Measurements from ENCODE around the gene OPHN1. TPM values are rescaled to one million over a fixed set of nuclear protein-coding genes. Genes with fewer than 3 reads are reported as not detected.
"Not testable (repeated sequence)": the region's sequence is repeated elsewhere in the genome, so short reads cannot be mapped to it uniquely, and the experiment has no call there.

Gene OPHN1
- total RNA-seq, 1 donor from 2014 or later: 10.7 TPM

GRCh38 chrX:68403038-68403437 is 30.3 kb downstream of the OPHN1 start:
- H3K4me3 ChIP-seq: no peak overlapping the region
- ATAC-seq (no peak), DNase-seq (no peak)
- no peaks in the 10 kb centered on the region for H3K27me3 ChIP-seq (ENCODE audit: low read depth)
- TF ChIP-seq CTCF (IDR thresholded peaks at IDR 0.05): no peak
- H3K9me3 ChIP-seq: no peaks in the 10 kb centered on the region
- intact Hi-C loops (cut with DNase I): no loop called here
- no peaks in the 10 kb centered on the region for H3K36me3 ChIP-seq
- no peak overlapping the region for H3K27ac ChIP-seq
- no peaks in the 10 kb centered on the region for H3K4me1 ChIP-seq

- intact Hi-C loops (cut with DNase I): no loop called here
- ATAC-seq (no peak), DNase-seq (no peak)
- no peaks in the 10 kb centered on the region for H3K36me3 ChIP-seq
- H3K4me1 ChIP-seq: no peaks in the 10 kb centered on the region
- H3K27me3 ChIP-seq (ENCODE audit: low read depth): no peaks in the 10 kb centered on the region
- no peak for TF ChIP-seq CTCF (IDR thresholded peaks at IDR 0.05)
- no peak overlapping the region for H3K4me3 ChIP-seq
- H3K27ac ChIP-seq: no peak overlapping the region
- no peaks in the 10 kb centered on the region for H3K9me3 ChIP-seq
Observed at GRCh38 chrX:68402094-68402493, 31.2 kb downstream of the OPHN1 start.

- no peak for TF ChIP-seq CTCF (IDR thresholded peaks at IDR 0.05)
- Histone ChIP-seq H3K9me3 (no peaks in the 10 kb centered on the region), H3K27ac (no peak overlapping the region), H3K27me3 (ENCODE audit: low read depth) (no peaks in the 10 kb centered on the region), H3K4me3 (no peak overlapping the region), H3K4me1 (no peaks in the 10 kb centered on the region), H3K36me3 (no peaks in the 10 kb centered on the region)
- intact Hi-C loops (cut with DNase I): no loop called here
- no peak for ATAC-seq
- DNase-seq: no peak
Observed at GRCh38 chrX:68398291-68398690, 35.0 kb downstream of the OPHN1 start.

- H3K27ac ChIP-seq: no peak overlapping the region
- no peak for DNase-seq
- no peaks in the 10 kb centered on the region for H3K4me1 ChIP-seq
- H3K27me3 ChIP-seq (ENCODE audit: low read depth): no peaks in the 10 kb centered on the region
- intact Hi-C loops (cut with DNase I): no loop called here
- no peak overlapping the region for H3K4me3 ChIP-seq
- H3K36me3 ChIP-seq: no peaks in the 10 kb centered on the region
- TF ChIP-seq CTCF (IDR thresholded peaks at IDR 0.05): no peak
- no peak for ATAC-seq
- H3K9me3 ChIP-seq: no peaks in the 10 kb centered on the region
Observed at GRCh38 chrX:68396953-68397352, 36.3 kb downstream of the OPHN1 start.

GRCh38 chrX:68389419-68389960 is 43.8 kb downstream of the OPHN1 start:
- H3K27me3 ChIP-seq (ENCODE audit: low read depth); H3K4me3 ChIP-seq; DNase-seq; H3K9me3 ChIP-seq; ATAC-seq; H3K27ac ChIP-seq; H3K4me1 ChIP-seq; H3K36me3 ChIP-seq; intact Hi-C loops (cut with DNase I): not testable (repeated sequence)

GRCh38 chrX:68387776-68388175 is 45.5 kb downstream of the OPHN1 start:
- Histone ChIP-seq H3K27me3 (ENCODE audit: low read depth) (no peaks in the 10 kb centered on the region), H3K9me3 (no peaks in the 10 kb centered on the region), H3K27ac (no peak overlapping the region), H3K4me1 (no peaks in the 10 kb centered on the region), H3K36me3 (no peaks in the 10 kb centered on the region), H3K4me3 (no peak overlapping the region)
- TF ChIP-seq CTCF (IDR thresholded peaks at IDR 0.05): no peak
- DNase-seq: no peak
- ATAC-seq: no peak
- intact Hi-C loops (cut with DNase I): no loop called here

Data from lower lobe of right lung (tissue), 2 donors.